Lung microvascular endothelial cell (primary cell): ENCODE results near the gene DDX47. TPM values are rescaled to one million over a fixed set of nuclear protein-coding genes. Genes with fewer than 3 reads are reported as not detected.
A peak's percentile ranks its signal among the peaks of the same experiment; 100 is the strongest.
"Not testable (repeated sequence)": the region's sequence is repeated elsewhere in the genome, so short reads cannot be mapped to it uniquely, and the experiment has no call there.

ENCODE experiments used
- DNase-seq, 2 donors: peaks; one replicate each; pipeline versions ENCODE4 v3.0.0 to v3.0.0-alpha.2; 2010; ENCODE audit warnings: low read depth in 2 of 2
- total RNA-seq: library from RNA; depleted of rRNA; stranded (reverse); fragments of >200 nt; gene quantifications from 2 replicates; pipeline ENCODE4 v1.2.1, GENCODE V29; 2014

The DDX47 gene
- total RNA-seq, 1 donor from 2014 or later = 42.3 TPM

DNA sequence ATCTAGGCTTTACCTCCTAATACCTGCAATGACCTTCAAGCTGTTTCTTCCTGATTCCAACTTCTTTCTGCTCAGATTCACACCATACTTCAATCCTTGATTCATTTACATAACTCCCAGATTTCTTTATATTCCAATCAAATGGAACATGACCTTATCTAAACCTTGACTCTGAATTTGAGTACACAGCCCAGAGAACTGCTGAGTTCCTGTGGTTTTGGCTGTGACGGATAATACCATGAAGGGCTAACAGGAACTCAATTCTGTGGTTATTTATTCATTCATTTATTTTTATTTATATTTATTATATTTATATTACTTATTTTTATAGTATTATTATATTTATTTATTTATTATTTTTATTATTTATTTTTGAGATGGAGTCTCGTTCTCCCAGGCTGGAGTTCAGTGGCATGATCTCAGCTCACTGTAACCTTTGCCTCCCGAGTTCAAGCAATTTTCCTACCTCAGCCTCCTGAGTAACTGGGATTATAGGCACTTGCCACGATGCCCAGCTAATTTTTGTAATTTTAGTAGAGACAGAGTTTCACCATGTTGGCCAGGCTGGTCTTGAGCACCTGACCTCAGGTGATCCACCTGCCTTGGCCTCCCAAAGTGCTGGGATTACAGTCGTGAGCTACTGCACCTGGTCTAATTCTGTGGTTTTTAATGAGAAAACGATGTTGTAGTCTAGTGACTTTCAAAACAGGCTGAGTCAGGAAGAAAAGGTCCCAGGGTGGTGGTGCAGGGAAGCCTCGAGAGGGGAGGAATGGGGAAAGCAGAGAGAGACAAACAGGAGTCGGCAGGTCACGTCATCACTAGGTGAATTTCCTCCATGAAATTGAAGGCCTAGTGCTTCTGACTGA, 16.0 kb upstream of the DDX47 start:
- DNase-seq = no peak

DNA sequence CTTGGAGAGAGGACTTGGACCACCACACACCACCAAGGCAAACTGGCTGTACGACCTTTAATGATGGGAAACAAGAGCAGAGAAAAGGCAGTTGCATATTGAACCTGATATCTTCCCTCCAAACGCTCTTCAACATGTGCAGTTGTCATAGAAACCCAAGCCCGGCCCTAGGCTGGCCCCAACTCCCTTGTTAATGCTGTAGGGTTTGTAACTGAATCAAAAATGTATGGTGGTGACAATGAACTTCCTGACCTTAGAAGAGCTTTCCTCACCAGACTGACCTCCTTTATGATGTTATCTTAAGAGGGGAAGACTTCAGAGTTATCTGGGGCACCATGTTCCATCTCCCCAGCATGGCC, 15.4 kb upstream of the DDX47 start:
- no peak for DNase-seq

- no peak for DNase-seq
Measured at GRCh38 chr12:12798480-12798879, 14.7 kb upstream of the DDX47 start.

GRCh38 chr12:12799163-12799920, 13.8 kb upstream of the DDX47 start:
- DNase-seq = no peak

DNA sequence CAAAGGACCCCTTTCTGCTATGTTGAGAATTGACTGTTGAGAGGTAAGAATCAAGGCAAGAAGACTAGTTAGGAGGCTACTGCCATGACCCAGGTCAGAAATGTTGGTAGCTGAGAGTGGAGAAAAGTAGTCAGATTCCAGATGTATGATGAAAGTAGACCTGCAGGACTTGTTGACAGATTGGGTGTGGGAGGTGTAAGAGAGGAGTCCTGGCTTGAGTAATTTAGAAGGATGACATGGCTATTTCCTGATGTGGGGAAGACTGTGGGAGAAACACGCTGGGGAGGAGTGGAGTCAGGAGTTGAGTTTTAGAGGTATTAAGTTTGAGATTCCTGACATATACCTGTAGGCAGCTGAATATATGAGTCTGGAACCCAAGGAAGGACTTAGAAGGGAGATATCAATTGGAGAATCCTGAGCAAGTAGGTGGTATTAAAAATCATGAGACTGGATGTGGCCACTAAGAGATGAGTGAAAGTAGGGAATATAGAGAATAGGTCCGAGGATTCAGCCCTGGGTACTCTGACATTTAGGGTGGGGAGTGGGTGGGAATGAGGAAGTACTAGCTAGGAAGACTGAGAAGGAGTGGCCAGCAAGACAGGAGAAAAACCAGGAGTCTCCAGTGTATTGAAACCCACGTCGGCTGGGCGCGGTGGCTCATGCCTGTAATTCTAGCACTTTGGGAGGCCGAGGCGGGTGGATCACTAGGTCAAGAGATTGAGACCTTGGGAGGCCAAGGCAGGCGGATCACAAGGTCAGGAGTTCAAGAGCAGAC, 12.6 kb upstream of the DDX47 start:
- DNase-seq = peak in 1 of 2 donors; percentile 17

GRCh38 chr12:12801656-12802055, 11.5 kb upstream of the DDX47 start:
- not testable (repeated sequence) for DNase-seq

GRCh38 chr12:12803186-12803585, 10.0 kb upstream of the DDX47 start:
- DNase-seq = peak; percentile 77 to 95

DNA sequence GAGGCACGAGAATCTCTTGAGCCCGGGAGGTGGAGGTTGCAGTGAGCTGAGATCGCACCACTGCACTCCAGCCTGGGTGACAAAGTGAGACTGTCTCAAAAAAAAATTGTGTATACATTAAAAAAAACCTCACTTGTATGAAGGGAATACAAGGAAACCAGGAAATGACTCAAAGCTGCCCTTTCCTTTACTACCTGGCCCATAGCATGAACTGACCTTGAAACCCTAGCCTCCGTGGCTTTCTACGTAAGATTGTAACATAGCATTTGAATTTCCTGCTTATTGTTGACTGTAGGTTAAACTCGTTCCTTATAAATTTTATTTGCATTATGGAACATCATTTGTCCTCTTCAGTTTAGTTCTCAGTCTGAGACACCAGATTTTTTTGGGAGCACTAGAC, 9.1 kb upstream of the DDX47 start:
- peak; percentile 69 to 86 for DNase-seq

DNA sequence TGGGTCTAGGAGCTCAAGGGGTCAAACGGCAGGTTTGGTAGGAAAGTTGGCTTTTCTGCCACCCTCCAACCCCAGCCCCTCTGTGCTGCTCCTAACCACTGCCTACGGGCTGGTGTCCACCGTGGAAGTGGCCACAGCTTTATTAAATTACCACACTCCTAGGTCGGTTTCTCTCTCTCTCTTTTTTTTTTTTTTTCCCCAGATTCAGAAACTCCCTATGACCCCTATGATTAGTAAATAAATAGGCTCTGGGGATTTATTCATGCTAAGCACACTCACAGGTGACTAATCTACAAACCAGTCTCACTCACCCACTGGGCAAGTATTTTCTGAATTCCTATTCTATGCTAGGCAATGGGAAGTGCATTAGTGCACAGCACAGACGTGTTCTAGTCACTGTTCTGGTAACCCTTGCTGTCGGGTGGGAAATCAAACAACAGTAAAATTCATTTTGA, 8.7 kb upstream of the DDX47 start:
- peak; percentile 45 to 84 for DNase-seq

DNA sequence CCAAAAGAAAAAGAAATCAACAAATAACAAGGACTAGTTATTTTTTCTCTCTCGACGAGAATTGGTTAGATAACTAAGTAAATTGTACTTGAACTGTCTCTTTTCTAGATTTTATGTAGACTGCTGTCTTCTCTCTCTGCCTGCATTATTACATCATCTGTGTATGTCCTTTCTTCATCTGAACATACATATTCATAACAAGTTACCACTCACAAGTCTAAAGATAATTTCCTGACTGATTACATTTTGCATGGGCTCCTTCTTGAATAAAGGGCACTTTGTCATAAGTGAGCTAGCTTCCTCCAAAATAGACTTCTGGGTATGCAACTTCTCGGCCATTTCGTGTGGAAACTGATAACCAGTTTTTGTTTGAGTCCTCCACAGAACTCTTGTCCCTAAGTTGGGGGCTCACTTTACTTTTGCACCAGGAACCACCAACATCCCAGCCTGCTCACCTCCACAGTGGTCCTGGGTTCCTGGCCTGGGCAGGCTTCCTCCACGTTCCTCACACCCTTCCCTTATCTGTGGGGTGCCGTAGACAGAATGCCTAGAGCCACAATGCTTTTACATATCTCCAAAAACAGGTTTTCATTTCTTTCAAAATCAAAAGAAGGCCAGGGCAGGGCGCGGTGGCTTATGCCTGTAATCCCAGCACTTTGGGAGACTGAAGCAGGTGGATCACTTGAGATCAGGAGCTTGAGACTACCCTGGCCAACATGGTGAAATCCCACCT, 6.2 kb upstream of the DDX47 start:
- DNase-seq = peak in 1 of 2 donors; percentile 13

GRCh38 chr12:12807517-12807903, 5.6 kb upstream of the DDX47 start:
- DNase-seq = not testable (repeated sequence)

- DNase-seq = peak; percentile 94 to 95
Measured at GRCh38 chr12:12807970-12808702, 5.0 kb upstream of the DDX47 start.

DNA sequence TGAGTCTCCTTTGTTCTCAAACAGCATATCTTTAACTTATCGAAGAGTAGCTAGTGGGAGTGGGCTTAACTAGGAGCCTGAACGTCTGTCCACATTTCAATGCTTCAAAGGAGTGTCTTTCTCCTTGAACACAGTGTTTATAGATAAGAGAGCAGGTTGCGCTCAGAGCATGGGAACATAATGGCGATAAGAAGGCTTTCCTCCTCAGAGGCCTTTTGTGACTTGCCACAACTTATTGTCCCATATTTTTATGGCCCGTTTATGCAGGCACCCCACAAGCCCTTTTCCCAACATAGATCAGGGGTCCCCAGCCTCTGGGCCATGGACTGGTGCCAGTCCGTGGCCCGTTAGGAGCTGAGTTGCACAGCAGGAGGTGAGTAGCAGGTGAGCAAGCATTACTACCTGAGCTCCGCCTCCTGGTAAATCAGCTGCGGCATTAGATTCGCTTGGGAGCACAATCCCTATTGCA, 2.6 kb upstream of the DDX47 start:
- no peak for DNase-seq

GRCh38 chr12:12811343-12811742, 1.8 kb upstream of the DDX47 start:
- DNase-seq = no peak

- DNase-seq = no peak
Measured at GRCh38 chr12:12812174-12812573, 972 bp upstream of the DDX47 start.

GRCh38 chr12:12812618-12813119, 477 bp upstream of the DDX47 start:
- no peak for DNase-seq

- no peak for DNase-seq
Measured at GRCh38 chr12:12817616-12818015, 4.5 kb downstream of the DDX47 start.

- DNase-seq = no peak
Measured at GRCh38 chr12:12818701-12819100, 5.6 kb downstream of the DDX47 start.

DNA sequence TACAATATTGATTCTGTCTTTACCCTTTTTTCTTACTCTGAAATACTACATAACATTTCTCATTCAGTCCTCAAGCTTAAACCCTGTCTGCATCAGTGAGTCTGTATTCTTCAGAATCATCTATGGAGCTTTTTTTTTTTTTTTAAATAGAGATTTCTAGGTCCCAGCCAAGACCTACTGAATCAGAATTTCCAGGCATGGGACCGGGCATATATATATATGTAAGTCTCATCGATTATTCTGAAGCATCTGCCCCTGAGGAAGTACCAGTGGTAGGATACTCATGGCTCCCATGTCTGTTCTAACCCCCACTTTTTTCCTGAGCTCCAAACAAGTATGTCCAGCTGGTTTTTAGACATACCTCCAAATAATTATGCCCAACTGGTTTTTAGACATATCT, 6.1 kb downstream of the DDX47 start:
- DNase-seq = peak; percentile 25 to 33

- DNase-seq = peak; percentile 78 to 86
Measured at GRCh38 chr12:12819752-12820311, 6.7 kb downstream of the DDX47 start.
